Keratinocyte (primary cell): Measurements from ENCODE around the gene SNAP29. TPM values are rescaled to one million over a fixed set of nuclear protein-coding genes. Genes with fewer than 3 reads are reported as not detected.
"Not testable (repeated sequence)": the region's sequence is repeated elsewhere in the genome, so short reads cannot be mapped to it uniquely, and the experiment has no call there.

Experiments used
- DNase-seq: peaks from one replicate; pipeline ENCODE4 v3.0.0-alpha.2; 2011; ENCODE audit warnings: low read depth, missing footprints, low spot score
- FAIRE-seq: peaks from 2 replicates; lab custom pipeline; 2011; peaks lifted over from hg19 to GRCh38; lab: Jason Lieb, UNC
- H2AFZ ChIP-seq: 2 replicates; pipeline ENCODE4 v1.6.0; 2012; ENCODE audit warnings: low read length, control low read depth, inconsistent platforms; ENCODE audit not compliant: control insufficient read depth
- H3K27ac ChIP-seq: 2 replicates; pipeline ENCODE4 v1.5.1; 2011; ENCODE audit warnings: low read length; ENCODE audit not compliant: control insufficient read depth, insufficient read depth
- H3K27me3 ChIP-seq: 3 replicates; pipeline ENCODE4 v1.6.0; 2011; ENCODE audit warnings: low read length; ENCODE audit not compliant: control insufficient read depth, insufficient read depth; ENCODE audit errors: extremely low read depth
- H3K36me3 ChIP-seq, 2 experiments: 2 replicates in 1 of 2; 3 replicates in 1 of 2; pipeline ENCODE4 v1.5.1; 2011; ENCODE audit warnings: low read length in 2 of 2, mild to moderate bottlenecking in 1 of 2; ENCODE audit not compliant: control insufficient read depth in 2 of 2, insufficient read depth in 2 of 2; ENCODE audit errors: extremely low read depth in 1 of 2
- H3K4me1 ChIP-seq: 3 replicates; pipeline ENCODE4 v1.5.1; 2011; ENCODE audit warnings: low read length; ENCODE audit not compliant: control insufficient read depth, insufficient read depth; ENCODE audit errors: extremely low read depth
- H3K4me2 ChIP-seq: 3 replicates; pipeline ENCODE4 v1.6.0; 2011; ENCODE audit warnings: low read depth, low read length; ENCODE audit not compliant: control insufficient read depth, insufficient read depth; ENCODE audit errors: extremely low read depth
- H3K4me3 ChIP-seq, 3 experiments: fragments of 200-600 bp in 1 of 3; sonication (generic) in 1 of 3; 2 replicates in 2 of 3; 3 replicates in 1 of 3; pipeline ENCODE4 v1.5.1; 2011 to 2016; ENCODE audit warnings: low read length in 3 of 3, mild to moderate bottlenecking in 3 of 3, control low read depth in 2 of 3, inconsistent platforms in 1 of 3, low read depth in 1 of 3, mixed read lengths in 1 of 3, mixed run types in 1 of 3, moderate library complexity in 1 of 3; ENCODE audit not compliant: control insufficient read depth in 2 of 3, insufficient read depth in 2 of 3; ENCODE audit errors: extremely low read depth in 1 of 3
- H3K79me2 ChIP-seq: 2 replicates; pipeline ENCODE4 v1.6.0; 2012; ENCODE audit warnings: low read length; ENCODE audit not compliant: control insufficient read depth, insufficient read depth
- H3K9ac ChIP-seq: 3 replicates; pipeline ENCODE4 v1.6.0; 2011; ENCODE audit warnings: low read length; ENCODE audit not compliant: control insufficient read depth, insufficient read depth; ENCODE audit errors: extremely low read depth
- H3K9me1 ChIP-seq: 3 replicates; pipeline ENCODE4 v1.6.0; 2011; ENCODE audit warnings: low read length; ENCODE audit not compliant: control insufficient read depth, insufficient read depth; ENCODE audit errors: extremely low read depth
- H3K9me3 ChIP-seq: 2 replicates; pipeline ENCODE4 v1.5.1; 2012; ENCODE audit warnings: low read depth, low read length; ENCODE audit not compliant: control insufficient read depth
- H4K20me1 ChIP-seq: 3 replicates; pipeline ENCODE4 v1.6.0; 2011; ENCODE audit warnings: low read length; ENCODE audit not compliant: control insufficient read depth, insufficient read depth; ENCODE audit errors: extremely low read depth
- EZH2 ChIP-seq: IDR thresholded peaks from one replicate; pipeline ENCODE4 v1.6.1; 2012; ENCODE audit warnings: inconsistent platforms, mild to moderate bottlenecking, low read length, moderate library complexity
- dilution Hi-C: fragments of 300-500 bp; cut with MboI; formaldehyde crosslinking; loops from one replicate; pipeline ENCODE4 v1.7.0; 2020; ENCODE audit warnings: low sequenced_read_pairs; ENCODE audit not compliant: extremely low pct_ligation_motif_present
- polyA plus RNA-seq, 5 experiments: library from polyadenylated mRNA; depleted of rRNA in 3 of 5; stranded (reverse) in 3 of 5; stranded (forward) in 1 of 5; unstranded in 1 of 5; fragments of >200 nt; gene quantifications; 1 replicate in 1 of 5; 2 replicates in 3 of 5; 3 replicates in 1 of 5; pipeline versions ENCODE4 v1.2.1 to v1.2.3, GENCODE V29; 2011 to 2012; ENCODE audit warnings: missing spikeins in 2 of 5, low read depth in 1 of 5, low replicate concordance in 1 of 5
- TF ChIP-seq, protein P1 (sequence below), 3 experiments: IDR thresholded peaks in 1 of 3; conservative IDR thresholded peaks in 1 of 3; optimal IDR thresholded peaks in 1 of 3; 2 replicates in 2 of 3; 3 replicates in 1 of 3; pipeline versions ENCODE3 to v1.5.1; 2011; ENCODE audit warnings: low read length in 3 of 3, mild to moderate bottlenecking in 3 of 3, moderate library complexity in 2 of 3, control low read depth in 1 of 3, inconsistent platforms in 1 of 3; ENCODE audit not compliant: insufficient read depth in 2 of 3; ENCODE audit errors: extremely low read depth in 1 of 3

SNAP29 gene
- polyA plus RNA-seq, 1 donor (not counting 4 experiments of a cell fraction or from before 2014, with no cell fraction given) = 36.5 TPM

DNA sequence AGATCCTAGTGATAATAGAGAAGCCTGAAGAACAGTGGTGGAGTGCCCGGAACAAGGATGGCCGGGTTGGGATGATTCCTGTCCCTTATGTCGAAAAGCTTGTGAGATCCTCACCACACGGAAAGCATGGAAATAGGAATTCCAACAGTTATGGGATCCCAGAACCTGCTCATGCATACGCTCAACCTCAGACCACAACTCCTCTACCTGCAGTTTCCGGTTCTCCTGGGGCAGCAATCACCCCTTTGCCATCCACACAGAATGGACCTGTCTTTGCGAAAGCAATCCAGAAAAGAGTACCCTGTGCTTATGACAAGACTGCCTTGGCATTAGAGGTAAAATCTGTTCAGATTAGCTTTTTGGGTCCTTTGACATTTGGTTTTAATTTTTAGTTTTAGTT lies 75.1 kb downstream of the SNAP29 start:
- FAIRE-seq (no peak), DNase-seq (no peak)
- Histone ChIP-seq H3K9me3 (no peaks in the 10 kb centered on the region), H3K79me2 (peaks cover 96% of the 10 kb centered on the region), H3K9ac (no peak overlapping the region), H3K36me3 (peaks cover 9 to 22% of the 10 kb centered on the region in 2 experiments), H2AFZ (no peak overlapping the region), H3K27ac (no peak overlapping the region), H3K4me2 (no peak overlapping the region), H4K20me1 (peaks cover 38% of the 10 kb centered on the region), H3K4me1 (peaks cover 17% of the 10 kb centered on the region), H3K4me3 (no peak overlapping the region), H3K9me1 (peaks cover 7% of the 10 kb centered on the region), H3K27me3 (no peaks in the 10 kb centered on the region)
- dilution Hi-C loops = no loop called here
- TF ChIP-seq EZH2 = no peak
- TF ChIP-seq, protein P1, sequence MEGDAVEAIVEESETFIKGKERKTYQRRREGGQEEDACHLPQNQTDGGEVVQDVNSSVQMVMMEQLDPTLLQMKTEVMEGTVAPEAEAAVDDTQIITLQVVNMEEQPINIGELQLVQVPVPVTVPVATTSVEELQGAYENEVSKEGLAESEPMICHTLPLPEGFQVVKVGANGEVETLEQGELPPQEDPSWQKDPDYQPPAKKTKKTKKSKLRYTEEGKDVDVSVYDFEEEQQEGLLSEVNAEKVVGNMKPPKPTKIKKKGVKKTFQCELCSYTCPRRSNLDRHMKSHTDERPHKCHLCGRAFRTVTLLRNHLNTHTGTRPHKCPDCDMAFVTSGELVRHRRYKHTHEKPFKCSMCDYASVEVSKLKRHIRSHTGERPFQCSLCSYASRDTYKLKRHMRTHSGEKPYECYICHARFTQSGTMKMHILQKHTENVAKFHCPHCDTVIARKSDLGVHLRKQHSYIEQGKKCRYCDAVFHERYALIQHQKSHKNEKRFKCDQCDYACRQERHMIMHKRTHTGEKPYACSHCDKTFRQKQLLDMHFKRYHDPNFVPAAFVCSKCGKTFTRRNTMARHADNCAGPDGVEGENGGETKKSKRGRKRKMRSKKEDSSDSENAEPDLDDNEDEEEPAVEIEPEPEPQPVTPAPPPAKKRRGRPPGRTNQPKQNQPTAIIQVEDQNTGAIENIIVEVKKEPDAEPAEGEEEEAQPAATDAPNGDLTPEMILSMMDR (optimal IDR thresholded peaks at IDR 0.05 in 1 of 3, IDR thresholded peaks at IDR 0.05 in 1 of 3, conservative IDR thresholded peaks at IDR 0.05 in 1 of 3; ENCODE audit: extremely low read depth in 1 of 3, insufficient read depth in 2 of 3, low read length in 3 of 3) = no peak

DNA sequence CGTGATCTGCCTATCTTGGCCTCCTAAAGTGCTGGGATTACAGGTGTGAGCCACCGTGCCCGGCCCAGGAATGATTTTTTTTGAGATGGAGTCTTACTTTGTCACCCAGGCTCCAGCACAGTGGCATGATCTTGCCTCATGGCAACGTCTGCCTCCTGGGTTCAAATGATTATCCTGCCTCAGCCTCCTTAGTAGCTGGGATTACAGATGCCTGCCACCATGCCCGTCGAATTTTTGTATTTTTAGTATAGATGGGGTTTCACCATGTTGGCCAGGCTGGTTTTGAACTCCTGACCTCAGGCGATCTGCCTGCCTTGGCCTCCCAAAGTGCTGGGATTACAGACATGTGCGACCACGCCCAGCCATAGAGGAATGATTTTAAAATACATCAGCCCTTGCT lies 76.2 kb downstream of the SNAP29 start:
- not testable (repeated sequence) for H3K4me3 ChIP-seq

DNA sequence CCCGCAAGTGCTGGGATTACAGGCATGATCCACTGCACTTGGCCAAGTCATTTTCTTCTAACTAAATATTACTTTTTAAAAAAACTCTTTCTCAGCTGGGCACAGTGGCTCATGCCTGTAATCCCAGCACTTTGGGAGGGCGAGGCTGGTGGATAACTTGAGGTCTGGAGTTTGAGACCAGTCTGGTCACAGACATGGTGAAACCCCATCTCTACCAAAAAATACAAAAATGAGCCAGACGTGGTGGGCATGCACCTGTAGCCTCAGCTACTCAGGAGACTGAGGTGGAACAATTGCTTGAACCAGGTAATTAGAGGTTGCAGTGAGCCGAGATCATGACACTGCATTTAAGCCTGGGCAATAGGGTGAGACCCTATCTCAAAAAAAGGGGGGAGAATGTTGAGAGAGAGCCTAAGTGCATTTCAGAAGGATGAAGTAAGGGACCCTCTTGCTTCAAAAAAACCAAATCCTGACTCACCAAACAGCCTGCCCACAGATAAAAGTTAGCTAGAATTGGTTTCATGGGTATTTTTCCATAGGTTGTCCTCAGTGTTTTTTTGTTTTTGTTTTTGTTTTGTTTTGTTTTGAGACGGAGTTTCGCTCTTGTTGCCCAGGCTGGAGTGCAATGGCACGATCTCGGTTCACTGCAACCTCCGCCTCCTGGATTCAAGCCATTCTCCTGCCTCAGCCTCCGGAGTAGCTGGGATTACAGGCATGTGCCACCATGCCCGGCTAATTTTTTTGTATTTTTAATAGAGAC lies 77.2 kb downstream of the SNAP29 start:
- H3K4me3 ChIP-seq, FAIRE-seq, H3K27me3 ChIP-seq, DNase-seq, H3K9me3 ChIP-seq, H3K4me2 ChIP-seq, H3K27ac ChIP-seq, H2AFZ ChIP-seq, H3K9me1 ChIP-seq, H3K9ac ChIP-seq, dilution Hi-C loops: not testable (repeated sequence)
- H3K4me1 ChIP-seq = peaks cover 17% of the 10 kb centered on the region
- peaks cover 94% of the 10 kb centered on the region for H3K79me2 ChIP-seq
- peaks cover 9 to 28% of the 10 kb centered on the region in 2 experiments for H3K36me3 ChIP-seq
- H4K20me1 ChIP-seq = peaks cover 47% of the 10 kb centered on the region

More for the DNA sequence above, 76.2 kb downstream of the SNAP29 start:
- H3K27me3 ChIP-seq, FAIRE-seq, H3K27ac ChIP-seq, H3K4me2 ChIP-seq, dilution Hi-C loops, H3K9me1 ChIP-seq, H2AFZ ChIP-seq, H3K9ac ChIP-seq, DNase-seq, H3K9me3 ChIP-seq: not testable (repeated sequence)
- Histone ChIP-seq H3K36me3 (peaks cover 9 to 23% of the 10 kb centered on the region in 2 experiments), H3K79me2 (peaks cover 94% of the 10 kb centered on the region), H4K20me1 (peaks cover 41% of the 10 kb centered on the region), H3K4me1 (peaks cover 17% of the 10 kb centered on the region)
